Dedifferentiated amniotic fluid mesenchymal stem cell (primary cell): ENCODE results near the gene SYNE1.

Source experiments
- DNase-seq: peaks from one replicate; pipeline ENCODE4 v3.0.0-alpha.2; 2016; ENCODE audit errors: extremely low spot score

Gene SYNE1

DNA sequence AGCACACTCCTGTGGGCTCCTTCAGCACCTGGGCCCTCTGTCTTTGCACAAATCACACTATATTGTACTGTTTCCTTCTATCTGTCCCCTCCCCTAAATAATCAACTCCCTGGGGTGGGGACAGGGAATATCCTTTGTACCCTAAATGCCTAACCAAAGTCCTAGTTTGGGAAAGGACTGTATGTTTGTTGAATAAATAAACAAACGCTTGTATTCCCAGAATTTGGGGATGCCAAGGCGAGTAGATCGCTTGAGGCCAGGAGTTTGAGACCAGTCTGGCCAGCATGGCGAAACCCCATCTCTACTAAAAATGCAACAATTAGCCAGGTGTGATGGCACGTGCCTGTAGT lies 322.7 kb downstream of the SYNE1 start:
- no peak for DNase-seq

GRCh38 chr6:152313542-152314482 lies 323.4 kb downstream of the SYNE1 start:
- no peak for DNase-seq

DNA sequence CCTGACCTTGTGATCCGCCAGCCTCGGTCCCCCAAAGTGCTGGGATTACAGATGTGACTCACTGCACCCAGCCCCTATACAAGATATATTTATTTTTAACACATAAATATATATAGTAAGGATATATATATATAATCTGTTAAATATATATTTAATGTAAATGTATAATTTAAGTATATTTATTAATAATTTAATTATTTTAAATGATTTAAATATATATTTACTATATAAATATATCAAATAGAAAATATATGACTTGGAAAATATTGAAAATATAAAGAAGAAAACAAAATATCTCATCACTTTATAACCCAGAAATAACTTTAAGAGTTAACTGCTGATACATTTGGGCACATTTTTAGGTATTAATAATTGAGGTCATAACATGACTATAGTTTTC lies 324.7 kb downstream of the SYNE1 start:
- no peak for DNase-seq

- DNase-seq = no peak
These were observed 326.7 kb downstream of the SYNE1 start for GRCh38 chr6:152310371-152310954.

DNA sequence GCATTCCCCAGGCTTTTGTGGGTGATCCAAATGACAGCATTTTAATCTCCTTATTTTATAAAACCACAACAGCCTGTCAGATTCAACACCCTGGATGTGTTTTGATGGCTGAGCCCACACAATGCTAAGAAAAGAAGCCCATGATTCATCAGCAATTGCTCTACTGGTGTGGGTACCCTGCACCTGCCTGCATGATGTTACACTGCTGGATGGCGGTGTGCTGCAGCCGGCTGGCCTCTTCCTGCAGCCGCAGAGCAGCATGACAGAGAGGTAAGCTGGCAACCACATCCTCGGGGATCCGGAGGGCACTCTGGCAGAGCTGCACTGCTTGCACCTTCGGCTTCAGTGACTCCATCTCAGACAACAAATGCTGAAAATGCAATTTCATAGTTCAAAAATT lies 327.5 kb downstream of the SYNE1 start:
- DNase-seq = no peak

GRCh38 chr6:152309006-152309405 lies 328.2 kb downstream of the SYNE1 start:
- DNase-seq = no peak

DNA sequence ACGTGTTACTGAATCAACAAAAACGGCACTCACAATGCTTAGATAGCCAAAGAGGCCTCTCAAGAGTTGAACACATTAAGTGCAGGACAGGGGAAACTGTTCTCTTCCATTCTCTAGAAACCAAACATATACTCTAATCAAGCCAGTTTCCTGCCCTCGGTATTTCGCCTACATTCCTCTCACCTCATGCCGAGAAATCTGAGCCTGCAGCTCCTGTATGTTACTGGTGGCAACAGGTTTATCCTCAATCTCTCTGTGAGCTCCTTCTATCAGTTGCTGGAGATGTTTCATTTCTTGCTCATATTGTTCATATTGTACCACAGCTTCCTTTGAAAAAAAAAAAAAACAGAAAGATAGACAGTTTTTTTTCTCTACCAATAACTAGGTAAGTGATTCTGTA lies 328.9 kb downstream of the SYNE1 start:
- no peak for DNase-seq

DNA sequence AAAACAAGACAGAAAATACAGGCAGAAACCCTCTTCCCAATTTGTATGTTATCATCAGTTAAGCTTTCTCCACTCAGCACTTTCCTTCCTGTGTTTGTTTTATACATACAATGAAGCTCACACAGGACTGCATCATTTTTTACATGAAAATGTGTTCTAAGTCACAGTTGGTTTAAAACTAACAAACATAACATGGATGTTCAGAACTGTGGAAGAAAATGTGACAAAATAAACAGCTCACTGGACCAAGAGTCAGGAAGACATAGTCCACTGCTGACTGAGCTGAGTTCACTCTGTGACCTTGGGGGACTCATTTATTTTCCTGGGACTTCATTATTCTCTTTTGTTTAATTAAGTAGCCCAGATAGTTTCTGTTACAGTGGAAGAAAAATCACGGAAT lies 331.5 kb downstream of the SYNE1 start:
- no peak for DNase-seq

GRCh38 chr6:152301765-152302568 lies 335.2 kb downstream of the SYNE1 start:
- DNase-seq = peak; percentile 79

DNA sequence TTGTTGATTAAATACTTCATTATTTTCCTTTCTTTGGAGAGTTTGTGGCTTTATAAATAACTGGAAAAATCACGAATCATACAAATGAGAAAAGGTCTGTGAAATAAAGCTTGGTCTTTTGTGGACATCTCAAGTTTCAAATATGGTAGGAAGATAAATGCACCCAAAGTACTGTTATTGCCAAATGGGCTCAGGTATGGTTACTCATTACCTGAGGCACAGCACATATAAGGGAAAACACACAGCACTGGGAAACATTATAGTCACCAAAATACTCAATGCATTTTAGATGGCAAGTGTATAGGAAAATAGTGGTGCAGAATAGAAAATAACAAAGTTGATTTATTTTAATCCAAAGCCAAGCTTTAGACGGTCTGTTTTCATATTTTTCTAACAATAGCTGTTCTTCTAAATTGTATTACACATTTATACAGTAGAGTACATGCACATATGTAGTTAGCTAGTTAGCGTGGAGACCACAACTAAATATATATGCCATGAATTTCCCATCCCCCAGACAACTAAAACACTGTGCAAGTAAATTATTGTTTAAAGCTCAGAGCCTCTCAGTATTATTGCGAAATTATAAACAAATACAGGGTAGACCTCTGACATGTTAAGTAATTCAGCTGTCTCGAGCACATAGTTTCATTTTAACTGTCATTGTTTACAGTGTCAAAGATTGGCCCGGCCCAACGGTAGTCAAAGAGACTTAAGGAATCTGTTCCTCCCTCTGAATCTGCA lies 336.0 kb downstream of the SYNE1 start:
- DNase-seq = peak; percentile 46

GRCh38 chr6:152300517-152300916 lies 336.6 kb downstream of the SYNE1 start:
- no peak for DNase-seq

GRCh38 chr6:152298848-152299735 lies 338.1 kb downstream of the SYNE1 start:
- no peak for DNase-seq

GRCh38 chr6:152298055-152298647 lies 339.0 kb downstream of the SYNE1 start:
- no peak for DNase-seq

GRCh38 chr6:152296648-152297376 lies 340.4 kb downstream of the SYNE1 start:
- DNase-seq = no peak

DNA sequence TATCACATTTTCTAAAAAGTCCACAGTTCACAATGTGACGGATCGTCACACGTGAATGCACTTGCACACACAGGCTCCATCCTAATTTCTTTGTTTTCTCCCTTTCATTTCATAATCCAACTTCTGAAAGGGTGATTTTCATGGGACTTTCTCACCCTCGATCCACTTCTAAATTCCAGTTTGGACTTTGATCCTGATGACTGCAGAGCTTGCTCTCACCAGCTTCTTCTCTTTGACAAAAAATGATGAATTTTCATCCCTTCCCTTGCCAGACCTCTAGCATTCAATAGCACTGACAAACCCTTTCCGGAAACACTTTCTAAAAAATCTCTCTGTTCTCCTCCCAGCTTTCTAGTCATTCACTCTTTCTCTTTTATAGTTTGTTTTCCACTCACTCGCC lies 341.2 kb downstream of the SYNE1 start:
- DNase-seq = no peak

DNA sequence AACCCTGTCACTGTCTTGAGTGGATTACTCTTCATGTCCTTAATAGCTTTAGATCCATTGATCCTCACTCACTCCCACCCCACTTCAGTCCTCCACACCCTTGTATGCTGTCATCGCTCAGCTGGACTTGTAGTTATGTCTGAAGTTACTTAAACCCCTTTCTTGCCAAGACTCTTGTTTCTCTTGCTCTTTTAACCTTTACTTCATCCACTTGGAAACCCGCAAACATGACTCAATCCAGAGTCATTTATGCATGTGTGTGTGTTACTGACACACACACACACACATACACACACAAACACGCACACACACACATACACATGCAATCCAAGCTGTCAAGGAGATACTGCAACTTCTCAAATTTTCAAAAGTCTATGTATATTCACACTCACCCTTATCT lies 341.8 kb downstream of the SYNE1 start:
- peak; percentile 35 for DNase-seq

DNA sequence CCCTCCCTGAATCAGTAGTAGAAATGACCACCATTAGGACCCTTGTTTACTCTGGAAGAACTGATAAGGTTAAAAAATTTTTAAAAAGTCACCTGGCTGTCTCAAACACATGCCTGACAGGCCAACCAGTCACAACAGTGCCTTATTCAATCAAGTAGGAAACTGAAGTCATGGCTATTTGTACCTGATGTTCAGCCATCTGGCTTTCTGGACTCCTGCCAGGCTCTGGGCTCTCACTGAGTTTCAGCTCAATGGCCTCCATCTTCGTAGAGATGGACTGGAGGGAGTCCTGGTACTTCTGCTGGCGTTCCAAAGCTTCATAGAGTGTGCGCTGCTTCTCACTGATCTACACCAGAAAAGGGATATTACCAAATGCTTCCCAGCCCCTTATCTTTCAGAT lies 343.8 kb downstream of the SYNE1 start:
- DNase-seq = no peak

DNA sequence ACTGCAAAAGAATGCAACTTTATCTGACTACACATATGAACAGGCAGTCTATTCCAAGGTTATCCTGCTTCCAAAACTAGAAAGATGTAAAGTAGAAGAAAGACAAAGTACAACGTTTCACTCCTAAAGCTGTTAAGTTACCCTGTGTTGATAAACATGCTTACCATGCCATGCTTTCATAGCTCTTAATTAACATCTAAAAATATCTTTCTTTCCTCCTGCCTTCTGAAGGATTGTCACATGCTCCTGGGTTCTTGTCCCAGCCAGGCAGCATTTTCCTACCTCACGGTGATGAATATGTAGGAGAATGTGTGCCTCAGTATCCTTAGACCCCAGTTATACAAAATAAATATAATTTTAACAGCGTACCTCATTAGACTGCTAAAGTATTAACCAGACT lies 344.6 kb downstream of the SYNE1 start:
- DNase-seq = no peak

DNA sequence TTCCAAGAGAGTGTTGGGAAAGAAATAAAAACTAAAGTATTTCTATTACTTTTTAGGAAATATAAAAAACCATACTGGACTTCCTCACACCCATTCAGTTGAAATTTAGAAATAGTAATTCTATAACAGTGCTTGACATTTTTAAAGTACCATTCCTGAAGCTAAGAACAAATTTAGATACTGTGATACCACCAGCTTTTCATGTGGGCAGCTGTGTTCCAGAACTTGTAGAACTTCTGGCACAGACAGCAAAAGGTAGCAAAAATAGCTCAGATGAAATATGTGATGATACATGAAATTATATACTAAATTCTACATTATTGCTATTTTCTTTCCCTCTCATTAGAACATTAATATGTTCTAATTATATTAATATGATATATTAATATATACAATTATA lies 346.5 kb downstream of the SYNE1 start:
- no peak for DNase-seq

GRCh38 chr6:152277826-152278329 lies 359.3 kb downstream of the SYNE1 start:
- DNase-seq = no peak
